WTC11 (cell line): ENCODE data around the gene CCL13. TPM values are rescaled to one million over a fixed set of nuclear protein-coding genes. Genes with fewer than 3 reads are reported as not detected.

Experiments
- ATAC-seq: fragments of 200-7000 bp; cut with Tn5 transposase; 2 replicates; pipeline ENCODE4 v1.10.0; 2021; ENCODE audit warnings: mild to moderate bottlenecking, moderate library complexity
- CTCF ChIA-PET: fragments of 300-600 bp; sonication (Branson Sonifier 250); formaldehyde crosslinking; loops from one replicate; lab custom pipeline; 2021; ENCODE audit warnings: antibody characterized with exemption; lab: Charles Lee
- POLR2A ChIA-PET: fragments of 350-600 bp; sonication (Branson Sonifier 250); formaldehyde crosslinking; loops from one replicate; lab custom pipeline; 2021; ENCODE audit warnings: antibody characterized with exemption; lab: Charles Lee
- DNase-seq: peaks from one replicate; pipeline ENCODE4 v3.0.0; 2021; ENCODE audit warnings: low spot score
- H3K27ac Mint-ChIP-seq: 2 replicates; pipeline ENCODE4 v1.8.0; 2021; ENCODE audit warnings: mixed read lengths
- H3K27me3 Mint-ChIP-seq: 2 replicates; pipeline ENCODE4 v1.8.0; 2021; ENCODE audit warnings: low read depth, mild to moderate bottlenecking, moderate library complexity, mixed read lengths
- H3K36me3 Mint-ChIP-seq: 2 replicates; pipeline ENCODE4 v1.8.0; 2021; ENCODE audit warnings: mixed read lengths
- H3K4me1 Mint-ChIP-seq: 2 replicates; pipeline ENCODE4 v1.8.0; 2022; ENCODE audit warnings: mixed read lengths
- H3K4me3 Mint-ChIP-seq: 2 replicates; pipeline ENCODE4 v1.8.0; 2021; ENCODE audit warnings: mild to moderate bottlenecking, moderate library complexity, mixed read lengths
- H3K9me3 Mint-ChIP-seq: 2 replicates; pipeline ENCODE4 v1.8.0; 2021; ENCODE audit warnings: mixed read lengths
- AR ChIP-seq: fragments of 250-450 bp; sonication (Bioruptor Pico); IDR thresholded peaks from 2 replicates; pipeline ENCODE4 v1.9.0; 2021; ENCODE audit warnings: mild to moderate bottlenecking
- EMX1 ChIP-seq: fragments of 250-450 bp; sonication (Bioruptor Pico); IDR thresholded peaks from 2 replicates; pipeline ENCODE4 v1.8.0; 2021; ENCODE audit warnings: mild to moderate bottlenecking
- GABPB1 ChIP-seq: sonication (generic); formaldehyde crosslinking; IDR thresholded peaks from 2 replicates; pipeline ENCODE4 v1.8.1; 2023; ENCODE audit warnings: mild to moderate bottlenecking, missing genetic modification reagents
- IRF2 ChIP-seq: sonication (generic); formaldehyde crosslinking; IDR thresholded peaks from 2 replicates; pipeline ENCODE4 v1.8.0; 2022; ENCODE audit warnings: low read depth, missing genetic modification reagents, borderline replicate concordance
- MAX ChIP-seq: sonication (generic); formaldehyde crosslinking; IDR thresholded peaks from 2 replicates; pipeline ENCODE4 v1.8.0; 2022; ENCODE audit warnings: mild to moderate bottlenecking, missing genetic modification reagents
- NFATC4 ChIP-seq: fragments of 250-450 bp; sonication (Bioruptor Pico); IDR thresholded peaks from 2 replicates; pipeline ENCODE4 v1.9.0; 2021; ENCODE audit warnings: mild to moderate bottlenecking
- NFE2L1 ChIP-seq: sonication (generic); formaldehyde crosslinking; IDR thresholded peaks from 2 replicates; pipeline ENCODE4 v1.8.1; 2023; ENCODE audit warnings: missing genetic modification reagents
- NR1H2 ChIP-seq: sonication (generic); formaldehyde crosslinking; IDR thresholded peaks from 2 replicates; pipeline ENCODE4 v1.9.0; 2021; ENCODE audit warnings: mild to moderate bottlenecking, moderate library complexity, missing genetic modification reagents
- NR2C2 ChIP-seq: sonication (generic); formaldehyde crosslinking; IDR thresholded peaks from 2 replicates; pipeline ENCODE4 v1.8.0; 2022; ENCODE audit warnings: mild to moderate bottlenecking, missing genetic modification reagents
- RELA ChIP-seq: sonication (generic); formaldehyde crosslinking; IDR thresholded peaks from 2 replicates; pipeline ENCODE4 v1.8.1; 2022; ENCODE audit warnings: missing genetic modification reagents, mild to moderate bottlenecking, borderline replicate concordance
- RORB ChIP-seq: fragments of 250-450 bp; sonication (Bioruptor Pico); IDR thresholded peaks from 2 replicates; pipeline ENCODE4 v1.9.0; 2021; ENCODE audit warnings: mild to moderate bottlenecking
- SOX15 ChIP-seq: fragments of 250-450 bp; sonication (Bioruptor Pico); IDR thresholded peaks from 2 replicates; pipeline ENCODE4 v1.9.0; 2021; ENCODE audit warnings: mild to moderate bottlenecking
- STAT6 ChIP-seq: sonication (generic); formaldehyde crosslinking; conservative IDR thresholded peaks from 2 replicates; pipeline ENCODE4 v1.8.1; 2023; ENCODE audit warnings: mild to moderate bottlenecking, low read depth, missing genetic modification reagents, moderate library complexity
- TCF7 ChIP-seq: sonication (generic); formaldehyde crosslinking; IDR thresholded peaks from 2 replicates; pipeline ENCODE4 v1.8.0; 2022; ENCODE audit warnings: mild to moderate bottlenecking, low read depth, missing genetic modification reagents, moderate library complexity
- TEAD1 ChIP-seq: sonication (generic); formaldehyde crosslinking; IDR thresholded peaks from 2 replicates; pipeline ENCODE4 v1.8.0; 2022; ENCODE audit warnings: mild to moderate bottlenecking, missing genetic modification reagents
- TEAD4 ChIP-seq: sonication (generic); formaldehyde crosslinking; IDR thresholded peaks from 2 replicates; pipeline ENCODE4 v1.8.0; 2022; ENCODE audit warnings: mild to moderate bottlenecking, missing genetic modification reagents
- ZNF121 ChIP-seq: sonication (generic); formaldehyde crosslinking; IDR thresholded peaks from 2 replicates; pipeline ENCODE4 v1.8.0; 2023; ENCODE audit warnings: missing genetic modification reagents
- ZNF219 ChIP-seq: sonication (generic); formaldehyde crosslinking; IDR thresholded peaks from 2 replicates; pipeline ENCODE4 v1.8.0; 2023; ENCODE audit warnings: missing genetic modification reagents, mild to moderate bottlenecking, borderline replicate concordance
- ZNF396 ChIP-seq: fragments of 250-450 bp; sonication (Bioruptor Pico); IDR thresholded peaks from 2 replicates; pipeline ENCODE4 v1.8.0; 2021; ENCODE audit warnings: mild to moderate bottlenecking, moderate library complexity, borderline replicate concordance
- ZNF671 ChIP-seq: fragments of 250-450 bp; sonication (Bioruptor Pico); IDR thresholded peaks from 2 replicates; pipeline ENCODE4 v1.8.0; 2021; ENCODE audit warnings: mild to moderate bottlenecking
- total RNA-seq: library from RNA; stranded (reverse); gene quantifications from 3 replicates; pipeline ENCODE4 v1.2.3, GENCODE V29; 2021
- TF ChIP-seq, protein P1 (sequence below): sonication (generic); formaldehyde crosslinking; IDR thresholded peaks from 2 replicates; pipeline ENCODE4 v1.8.0; 2022; ENCODE audit warnings: mild to moderate bottlenecking, missing genetic modification reagents
- TF ChIP-seq, protein P2 (sequence below): sonication (generic); formaldehyde crosslinking; IDR thresholded peaks from 2 replicates; pipeline ENCODE4 v1.8.1; 2023; ENCODE audit warnings: mild to moderate bottlenecking, moderate library complexity, missing genetic modification reagents
- TF ChIP-seq, protein P3 (sequence below): sonication (generic); formaldehyde crosslinking; IDR thresholded peaks from 2 replicates; pipeline ENCODE4 v1.8.1; 2023; ENCODE audit warnings: mild to moderate bottlenecking, missing genetic modification reagents, borderline replicate concordance

The CCL13 gene
- total RNA-seq, 1 experiment from 2014 or later = not detected

DNA sequence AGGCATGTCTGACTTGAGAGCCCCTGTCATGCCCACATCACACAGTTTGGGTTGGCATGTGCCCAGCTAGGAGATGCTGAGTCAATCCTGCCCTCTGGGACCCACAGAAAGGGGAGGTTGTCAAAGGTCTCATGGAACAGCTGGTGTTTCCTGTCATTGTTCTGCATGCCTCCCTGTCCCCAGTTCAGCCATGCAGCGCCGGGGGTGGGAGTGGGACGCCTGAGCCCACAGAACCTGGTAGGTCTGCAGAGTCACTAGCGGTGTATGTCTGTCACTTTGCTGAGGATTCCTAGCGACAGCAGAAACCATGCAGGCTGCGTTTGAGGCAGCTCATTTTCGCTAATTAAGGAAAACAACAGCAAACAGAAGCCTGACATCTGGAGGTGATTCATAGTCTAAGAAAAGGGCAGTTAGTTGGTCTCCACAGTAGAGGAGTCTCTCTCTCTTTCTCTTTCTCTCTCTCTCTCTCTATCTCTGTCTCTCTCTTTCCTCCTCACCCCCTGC lies 26.4 kb downstream of the CCL13 start:
- DNase-seq = no peak
- peaks cover 4% of the 10 kb centered on the region for H3K4me1 Mint-ChIP-seq
- no peak for TF ChIP-seq MAX (CRISPR knock-in tag)
- TF ChIP-seq, protein P1, sequence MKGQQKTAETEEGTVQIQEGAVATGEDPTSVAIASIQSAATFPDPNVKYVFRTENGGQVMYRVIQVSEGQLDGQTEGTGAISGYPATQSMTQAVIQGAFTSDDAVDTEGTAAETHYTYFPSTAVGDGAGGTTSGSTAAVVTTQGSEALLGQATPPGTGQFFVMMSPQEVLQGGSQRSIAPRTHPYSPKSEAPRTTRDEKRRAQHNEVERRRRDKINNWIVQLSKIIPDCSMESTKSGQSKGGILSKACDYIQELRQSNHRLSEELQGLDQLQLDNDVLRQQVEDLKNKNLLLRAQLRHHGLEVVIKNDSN = no peak
- no peak for TF ChIP-seq RELA
- no peak for TF ChIP-seq NR2C2 (CRISPR knock-in tag)
- TF ChIP-seq, protein P2, sequence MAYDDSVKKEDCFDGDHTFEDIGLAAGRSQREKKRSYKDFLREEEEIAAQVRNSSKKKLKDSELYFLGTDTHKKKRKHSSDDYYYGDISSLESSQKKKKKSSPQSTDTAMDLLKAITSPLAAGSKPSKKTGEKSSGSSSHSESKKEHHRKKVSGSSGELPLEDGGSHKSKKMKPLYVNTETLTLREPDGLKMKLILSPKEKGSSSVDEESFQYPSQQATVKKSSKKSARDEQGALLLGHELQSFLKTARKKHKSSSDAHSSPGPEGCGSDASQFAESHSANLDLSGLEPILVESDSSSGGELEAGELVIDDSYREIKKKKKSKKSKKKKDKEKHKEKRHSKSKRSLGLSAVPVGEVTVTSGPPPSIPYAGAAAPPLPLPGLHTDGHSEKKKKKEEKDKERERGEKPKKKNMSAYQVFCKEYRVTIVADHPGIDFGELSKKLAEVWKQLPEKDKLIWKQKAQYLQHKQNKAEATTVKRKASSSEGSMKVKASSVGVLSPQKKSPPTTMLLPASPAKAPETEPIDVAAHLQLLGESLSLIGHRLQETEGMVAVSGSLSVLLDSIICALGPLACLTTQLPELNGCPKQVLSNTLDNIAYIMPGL (CRISPR knock-in tag) = no peak
- no peak for TF ChIP-seq TEAD4 (CRISPR knock-in tag)
- TF ChIP-seq IRF2 = no peak
- TF ChIP-seq ZNF396 (CRISPR knock-in tag) = no peak
- no peak for TF ChIP-seq NR1H2 (CRISPR knock-in tag)
- TF ChIP-seq SOX15 = no peak
- no peak for TF ChIP-seq ZNF671
- TF ChIP-seq TEAD1 = no peak
- TF ChIP-seq, protein P3, sequence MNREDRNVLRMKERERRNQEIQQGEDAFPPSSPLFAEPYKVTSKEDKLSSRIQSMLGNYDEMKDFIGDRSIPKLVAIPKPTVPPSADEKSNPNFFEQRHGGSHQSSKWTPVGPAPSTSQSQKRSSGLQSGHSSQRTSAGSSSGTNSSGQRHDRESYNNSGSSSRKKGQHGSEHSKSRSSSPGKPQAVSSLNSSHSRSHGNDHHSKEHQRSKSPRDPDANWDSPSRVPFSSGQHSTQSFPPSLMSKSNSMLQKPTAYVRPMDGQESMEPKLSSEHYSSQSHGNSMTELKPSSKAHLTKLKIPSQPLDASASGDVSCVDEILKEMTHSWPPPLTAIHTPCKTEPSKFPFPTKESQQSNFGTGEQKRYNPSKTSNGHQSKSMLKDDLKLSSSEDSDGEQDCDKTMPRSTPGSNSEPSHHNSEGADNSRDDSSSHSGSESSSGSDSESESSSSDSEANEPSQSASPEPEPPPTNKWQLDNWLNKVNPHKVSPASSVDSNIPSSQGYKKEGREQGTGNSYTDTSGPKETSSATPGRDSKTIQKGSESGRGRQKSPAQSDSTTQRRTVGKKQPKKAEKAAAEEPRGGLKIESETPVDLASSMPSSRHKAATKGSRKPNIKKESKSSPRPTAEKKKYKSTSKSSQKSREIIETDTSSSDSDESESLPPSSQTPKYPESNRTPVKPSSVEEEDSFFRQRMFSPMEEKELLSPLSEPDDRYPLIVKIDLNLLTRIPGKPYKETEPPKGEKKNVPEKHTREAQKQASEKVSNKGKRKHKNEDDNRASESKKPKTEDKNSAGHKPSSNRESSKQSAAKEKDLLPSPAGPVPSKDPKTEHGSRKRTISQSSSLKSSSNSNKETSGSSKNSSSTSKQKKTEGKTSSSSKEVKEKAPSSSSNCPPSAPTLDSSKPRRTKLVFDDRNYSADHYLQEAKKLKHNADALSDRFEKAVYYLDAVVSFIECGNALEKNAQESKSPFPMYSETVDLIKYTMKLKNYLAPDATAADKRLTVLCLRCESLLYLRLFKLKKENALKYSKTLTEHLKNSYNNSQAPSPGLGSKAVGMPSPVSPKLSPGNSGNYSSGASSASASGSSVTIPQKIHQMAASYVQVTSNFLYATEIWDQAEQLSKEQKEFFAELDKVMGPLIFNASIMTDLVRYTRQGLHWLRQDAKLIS (CRISPR knock-in tag) = no peak
- no peak for TF ChIP-seq ZNF121 (CRISPR knock-in tag)
- TF ChIP-seq ZNF219 (CRISPR knock-in tag) = no peak
- ATAC-seq = no peak
- CTCF ChIA-PET = interaction anchor here (0.6 to 8.0 kb wide), 3 partner anchors 21 to 76 kb away, joined by 3 to 45 read pairs (median 4); partner anchors contain the start of gene CCL1
- H3K36me3 Mint-ChIP-seq = no peaks in the 10 kb centered on the region
- POLR2A ChIA-PET = no interaction called here
- peaks cover 24% of the 10 kb centered on the region for H3K27me3 Mint-ChIP-seq
- no peaks in the 10 kb centered on the region for H3K9me3 Mint-ChIP-seq
- H3K4me3 Mint-ChIP-seq = no peak overlapping the region
- H3K27ac Mint-ChIP-seq = no peak overlapping the region

DNA sequence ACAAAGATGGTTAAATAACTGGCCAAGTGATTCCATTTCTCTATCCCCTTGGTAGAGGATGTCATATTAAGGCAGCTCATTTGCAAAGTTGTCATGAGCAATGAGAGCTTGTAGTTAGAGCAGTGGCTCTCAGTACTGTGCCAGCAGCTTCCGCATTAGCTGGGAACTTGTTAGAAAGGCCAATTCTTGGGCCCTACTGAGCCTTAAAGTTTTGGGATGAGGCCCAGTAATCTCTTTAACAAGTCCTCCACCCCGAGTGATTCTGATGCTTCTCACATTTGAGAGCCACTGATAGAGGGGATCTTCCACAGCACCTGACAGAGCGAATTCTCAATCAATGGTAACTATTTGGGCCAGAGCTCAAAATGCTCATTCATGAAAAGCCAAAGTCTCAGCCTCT lies 26.9 kb downstream of the CCL13 start:
- Mint-ChIP-seq H3K9me3 (no peaks in the 10 kb centered on the region), H3K27me3 (peaks cover 27% of the 10 kb centered on the region), H3K27ac (no peak overlapping the region), H3K36me3 (no peaks in the 10 kb centered on the region), H3K4me3 (no peak overlapping the region), H3K4me1 (peaks cover 4% of the 10 kb centered on the region)
- no peak for DNase-seq
- CTCF ChIA-PET = interaction anchor here (8.0 kb wide), 1 partner anchor 21 kb away, joined by 45 read pairs; the partner anchor contains the start of gene CCL1
- POLR2A ChIA-PET = no interaction called here
- TF ChIP-seq TCF7 (CRISPR knock-in tag) (no peak), TEAD1 (no peak)
- no peak for ATAC-seq

DNA sequence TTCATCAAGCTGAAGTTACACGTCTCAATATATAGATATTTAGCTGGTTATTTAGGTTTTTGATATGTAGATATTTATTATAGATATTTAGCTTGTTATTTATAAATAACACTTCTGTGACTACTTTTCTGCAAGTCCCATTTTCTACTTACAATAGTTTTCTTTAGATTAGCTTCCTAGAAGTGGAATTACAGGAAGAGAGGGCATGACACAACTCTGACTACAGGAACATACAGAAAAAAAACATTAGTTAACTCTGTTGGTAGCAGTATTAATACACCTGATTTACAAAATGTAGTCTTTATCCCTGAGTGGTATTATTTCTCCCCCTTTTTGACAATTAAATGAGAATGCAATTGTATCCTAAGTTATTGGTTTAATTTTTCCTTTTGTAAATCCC lies 28.0 kb downstream of the CCL13 start:
- POLR2A ChIA-PET = no interaction called here
- CTCF ChIA-PET = interaction anchor here (0.6 to 8.0 kb wide), 3 partner anchors 22 to 151 kb away, joined by 3 to 45 read pairs (median 3); partner anchors contain the start of gene CCL1
- no peak overlapping the region for H3K4me3 Mint-ChIP-seq
- DNase-seq (no peak), ATAC-seq (no peak)
- H3K9me3 Mint-ChIP-seq = no peaks in the 10 kb centered on the region
- H3K4me1 Mint-ChIP-seq = no peaks in the 10 kb centered on the region
- no peaks in the 10 kb centered on the region for H3K36me3 Mint-ChIP-seq
- H3K27me3 Mint-ChIP-seq = peaks cover 23% of the 10 kb centered on the region
- no peak overlapping the region for H3K27ac Mint-ChIP-seq
- TF ChIP-seq AR (no peak), EMX1 (CRISPR knock-in tag) (no peak), GABPB1 (CRISPR knock-in tag) (no peak), STAT6 (CRISPR knock-in tag) (no peak), RORB (CRISPR knock-in tag) (no peak), NFATC4 (CRISPR knock-in tag) (no peak), NFE2L1 (CRISPR knock-in tag) (no peak)
